GM19043 (cell line): Measurements from ENCODE around the gene PEAR1.
"Not testable (repeated sequence)": the region's sequence is repeated elsewhere in the genome, so short reads cannot be mapped to it uniquely, and the experiment has no call there.

ENCODE experiments used
- ATAC-seq: cut with Tn5 transposase; IDR thresholded peaks from one replicate; pipeline ENCODE4 v1.9.1; 2021; ENCODE audit warnings: low read depth; ENCODE audit not compliant: unreplicated experiment

The PEAR1 gene

DNA sequence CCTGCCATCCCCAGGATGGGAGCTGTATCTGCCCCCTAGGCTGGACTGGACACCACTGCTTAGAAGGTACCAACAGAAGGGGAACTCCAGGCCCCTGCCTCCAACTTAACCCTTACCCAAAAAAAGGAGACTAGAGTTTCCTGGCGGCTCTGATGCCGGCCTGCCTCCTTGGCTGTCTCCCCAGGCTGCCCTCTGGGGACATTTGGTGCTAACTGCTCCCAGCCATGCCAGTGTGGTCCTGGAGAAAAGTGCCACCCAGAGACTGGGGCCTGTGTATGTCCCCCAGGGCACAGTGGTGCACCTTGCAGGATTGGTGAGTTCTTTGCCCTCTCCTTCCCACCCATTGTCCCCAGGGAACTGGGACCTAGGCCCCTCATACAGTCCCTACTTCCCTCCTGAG, 18.8 kb downstream of the PEAR1 start:
- ATAC-seq = no peak

DNA sequence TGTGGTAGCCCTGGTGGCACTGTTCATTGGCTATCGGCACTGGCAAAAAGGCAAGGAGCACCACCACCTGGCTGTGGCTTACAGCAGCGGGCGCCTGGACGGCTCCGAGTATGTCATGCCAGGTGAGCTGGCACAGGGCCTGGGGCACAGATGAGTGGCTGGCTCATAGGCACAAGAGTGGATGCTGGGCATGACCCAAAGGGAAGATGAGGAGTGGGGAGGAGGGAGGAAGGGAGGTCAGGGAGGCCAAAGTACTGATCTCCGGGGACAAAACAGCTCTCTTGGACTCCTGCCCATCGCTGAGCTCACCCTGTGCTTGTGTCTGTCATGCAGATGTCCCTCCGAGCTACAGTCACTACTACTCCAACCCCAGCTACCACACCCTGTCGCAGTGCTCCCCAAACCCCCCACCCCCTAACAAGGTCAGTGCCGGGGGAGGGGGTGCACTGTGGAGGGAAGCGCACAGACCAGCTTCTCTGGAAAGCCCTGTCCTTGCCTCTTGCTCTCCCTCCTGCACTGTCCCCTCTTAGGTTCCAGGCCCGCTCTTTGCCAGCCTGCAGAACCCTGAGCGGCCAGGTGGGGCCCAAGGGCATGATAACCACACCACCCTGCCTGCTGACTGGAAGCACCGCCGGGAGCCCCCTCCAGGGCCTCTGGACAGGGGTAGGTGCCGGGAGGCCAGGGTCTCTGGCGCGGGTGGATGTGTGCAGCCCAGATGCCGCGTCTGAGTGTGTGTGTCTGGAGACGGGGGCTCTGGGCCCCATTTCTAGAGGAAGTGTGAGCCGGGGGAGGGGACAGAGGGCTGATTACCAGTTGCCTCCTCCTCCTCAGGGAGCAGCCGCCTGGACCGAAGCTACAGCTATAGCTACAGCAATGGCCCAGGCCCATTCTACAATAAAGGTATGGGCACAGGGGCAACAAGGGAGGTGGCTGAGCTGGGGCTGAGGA, 19.6 kb downstream of the PEAR1 start:
- ATAC-seq = no peak

DNA sequence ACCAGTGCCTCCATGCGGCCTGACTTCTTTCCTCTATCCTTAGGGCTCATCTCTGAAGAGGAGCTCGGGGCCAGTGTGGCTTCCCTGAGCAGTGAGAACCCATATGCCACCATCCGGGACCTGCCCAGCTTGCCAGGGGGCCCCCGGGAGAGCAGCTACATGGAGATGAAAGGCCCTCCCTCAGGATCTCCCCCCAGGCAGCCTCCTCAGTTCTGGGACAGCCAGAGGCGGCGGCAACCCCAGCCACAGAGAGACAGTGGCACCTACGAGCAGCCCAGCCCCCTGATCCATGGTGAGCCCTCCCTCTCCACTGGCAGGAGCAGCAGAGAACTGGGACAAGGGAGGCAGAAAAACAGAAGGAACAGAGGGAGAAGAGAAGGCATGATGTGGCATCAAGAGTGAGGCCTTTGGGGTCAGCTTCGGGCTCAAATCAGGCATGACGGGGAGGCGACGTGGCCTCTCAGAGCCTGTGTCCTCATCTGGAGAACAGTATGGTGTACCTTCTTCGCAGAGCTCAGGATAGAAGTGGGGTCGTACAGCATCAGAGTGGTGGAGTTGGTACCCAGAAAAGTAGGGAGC, 20.4 kb downstream of the PEAR1 start:
- ATAC-seq = no peak

DNA sequence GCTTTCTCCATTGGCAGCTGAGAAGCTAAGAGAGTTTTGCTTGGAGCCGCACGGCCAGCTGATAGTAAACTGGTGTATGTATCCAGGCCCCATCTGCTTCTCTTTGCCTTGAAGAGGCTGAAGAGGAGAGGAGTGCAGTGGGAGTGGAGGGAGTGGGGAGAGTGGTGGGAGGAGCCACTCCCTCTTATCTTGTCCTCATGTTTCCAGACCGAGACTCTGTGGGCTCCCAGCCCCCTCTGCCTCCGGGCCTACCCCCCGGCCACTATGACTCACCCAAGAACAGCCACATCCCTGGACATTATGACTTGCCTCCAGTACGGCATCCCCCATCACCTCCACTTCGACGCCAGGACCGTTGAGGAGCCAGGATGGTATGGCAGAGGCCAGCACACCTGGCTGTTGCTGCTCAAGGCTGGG, 20.9 kb downstream of the PEAR1 start:
- no peak for ATAC-seq

DNA sequence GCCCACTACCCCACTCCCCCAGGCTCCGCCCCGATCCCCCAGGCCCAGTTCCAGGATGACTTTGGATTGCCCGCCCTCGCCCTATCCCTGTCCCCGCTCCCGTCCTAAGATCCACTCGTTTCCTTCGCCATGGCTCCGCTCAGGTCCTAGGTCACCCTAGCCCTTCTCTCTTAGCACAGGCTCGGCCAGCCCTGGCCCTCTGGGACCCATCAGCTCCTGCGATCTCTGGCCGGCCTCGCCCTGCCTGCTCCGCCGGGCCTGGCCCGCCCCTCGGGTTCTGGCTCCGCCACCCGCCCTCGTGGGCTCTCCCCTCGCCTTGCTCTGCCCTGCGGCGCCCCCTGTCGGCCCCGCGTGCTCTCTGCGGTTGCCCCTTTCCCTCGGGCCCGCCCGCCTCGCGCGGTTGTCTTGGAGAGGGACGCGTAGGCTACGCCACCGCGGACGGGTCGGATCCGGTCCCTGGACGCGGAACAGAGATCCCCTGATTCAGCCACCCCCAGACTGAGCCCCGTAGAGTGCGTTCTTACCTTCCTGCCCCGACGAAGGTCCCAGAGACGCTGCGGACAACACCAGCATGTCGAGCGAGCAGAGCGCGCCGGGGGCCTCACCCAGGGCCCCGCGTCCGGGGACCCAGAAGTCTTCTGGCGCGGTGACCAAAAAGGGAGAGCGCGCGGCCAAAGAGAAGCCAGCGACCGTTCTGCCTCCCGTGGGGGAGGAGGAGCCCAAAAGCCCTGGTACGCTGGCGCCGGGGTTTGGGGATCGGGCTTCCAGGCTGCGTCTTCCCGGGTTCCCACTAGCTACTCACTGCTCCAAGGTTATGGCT, 26.9 kb downstream of the PEAR1 start, which contains the start of gene LRRC71:
TSS of gene LRRC71 (plus strand) at position 400 of the 820 bp plus-strand sequence. CDS start at position 572, 172 bp downstream.
- ATAC-seq = no peak

DNA sequence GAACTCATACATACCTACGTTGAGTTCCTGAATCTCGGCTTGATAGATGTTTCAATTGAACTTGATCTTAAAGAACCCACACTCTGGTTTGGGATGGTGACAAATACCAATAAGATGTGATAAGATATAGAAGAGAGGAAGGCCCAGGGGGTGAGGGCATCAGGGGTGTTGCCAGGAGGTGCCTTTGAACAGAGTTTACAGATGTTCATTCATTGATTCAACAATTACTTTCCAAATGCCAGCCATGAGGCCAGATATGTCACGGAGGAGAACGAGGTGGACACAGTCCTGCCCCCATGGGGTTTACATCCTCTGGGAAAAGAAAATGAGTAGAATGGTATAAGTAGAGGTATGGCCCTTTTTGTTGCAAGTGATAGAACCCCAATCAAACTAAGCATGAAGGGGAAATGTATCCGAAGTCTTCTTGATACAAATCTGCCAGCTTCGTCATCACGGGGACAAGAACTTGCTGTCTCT, 27.6 kb downstream of the PEAR1 start:
- no peak for ATAC-seq

DNA sequence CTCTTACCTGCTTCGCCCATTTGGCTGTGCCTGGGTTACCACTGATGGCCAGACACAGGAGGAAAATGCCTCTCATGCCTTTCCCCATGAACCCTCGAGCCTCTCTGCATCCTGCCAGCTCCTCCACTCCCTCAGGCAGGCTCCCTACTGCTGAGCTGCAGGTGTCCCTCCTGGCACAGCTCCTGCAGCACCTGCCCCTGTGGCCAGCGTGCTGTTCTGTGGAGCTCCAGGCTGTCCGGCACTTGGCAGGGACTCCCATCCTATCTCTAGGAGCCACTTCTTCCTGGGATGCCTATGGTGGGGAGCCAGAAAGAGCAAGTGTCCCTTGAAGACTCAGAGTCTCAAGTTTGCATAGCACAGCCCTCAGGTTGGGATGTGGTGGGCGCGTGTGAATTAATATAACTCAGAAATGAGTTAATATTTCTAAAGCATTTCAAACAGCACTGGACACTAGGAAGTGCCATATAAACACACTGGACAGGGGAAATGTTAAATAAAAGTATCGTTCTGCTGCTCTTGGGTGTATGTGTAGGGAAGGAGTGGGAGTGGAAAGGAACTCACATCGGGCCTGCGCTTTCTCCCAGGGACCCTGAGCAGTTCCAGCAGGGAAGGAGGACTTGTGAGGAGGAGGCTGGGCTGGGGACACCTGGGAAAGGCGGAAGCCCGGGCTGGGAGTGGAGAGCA, 29.6 kb downstream of the PEAR1 start:
- no peak for ATAC-seq

DNA sequence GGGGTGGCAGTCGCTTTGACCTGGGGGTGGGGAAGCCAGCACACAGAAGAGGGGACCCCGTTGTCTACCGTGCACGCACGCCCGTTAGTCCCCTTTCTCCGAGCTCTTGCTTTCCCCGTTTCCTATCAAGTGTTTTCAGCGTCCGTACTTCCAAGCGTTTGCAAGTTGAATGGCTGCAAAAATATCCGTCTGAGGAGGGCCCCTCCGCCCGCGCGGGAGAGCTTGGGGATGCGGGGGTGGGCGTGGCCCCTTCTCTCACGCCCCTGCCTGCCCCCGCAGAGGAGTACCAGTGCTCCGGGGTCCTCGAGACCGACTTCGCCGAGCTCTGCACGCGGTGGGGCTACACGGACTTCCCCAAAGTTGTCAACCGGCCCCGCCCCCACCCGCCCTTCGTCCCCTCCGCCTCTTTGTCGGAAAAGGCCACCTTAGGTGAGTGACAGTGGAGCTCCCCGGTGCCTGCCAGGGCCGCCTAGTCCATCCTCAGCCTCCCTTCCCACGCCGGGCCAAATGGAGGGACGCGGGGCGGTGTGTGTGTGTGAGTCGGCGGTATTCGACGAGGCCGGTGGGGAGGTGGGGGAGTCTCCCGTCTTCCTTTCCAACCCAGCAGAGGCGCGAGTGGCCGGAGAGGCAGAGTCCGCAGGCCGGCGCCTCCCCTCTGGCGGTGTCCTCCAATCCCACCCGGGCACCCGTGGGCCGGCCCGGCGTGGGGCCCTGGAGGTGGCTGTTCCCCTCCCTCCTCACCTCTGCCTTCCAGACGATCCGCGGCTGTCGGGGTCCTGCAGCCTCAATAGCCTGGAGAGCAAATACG, 30.4 kb downstream of the PEAR1 start:
- ATAC-seq = no peak

DNA sequence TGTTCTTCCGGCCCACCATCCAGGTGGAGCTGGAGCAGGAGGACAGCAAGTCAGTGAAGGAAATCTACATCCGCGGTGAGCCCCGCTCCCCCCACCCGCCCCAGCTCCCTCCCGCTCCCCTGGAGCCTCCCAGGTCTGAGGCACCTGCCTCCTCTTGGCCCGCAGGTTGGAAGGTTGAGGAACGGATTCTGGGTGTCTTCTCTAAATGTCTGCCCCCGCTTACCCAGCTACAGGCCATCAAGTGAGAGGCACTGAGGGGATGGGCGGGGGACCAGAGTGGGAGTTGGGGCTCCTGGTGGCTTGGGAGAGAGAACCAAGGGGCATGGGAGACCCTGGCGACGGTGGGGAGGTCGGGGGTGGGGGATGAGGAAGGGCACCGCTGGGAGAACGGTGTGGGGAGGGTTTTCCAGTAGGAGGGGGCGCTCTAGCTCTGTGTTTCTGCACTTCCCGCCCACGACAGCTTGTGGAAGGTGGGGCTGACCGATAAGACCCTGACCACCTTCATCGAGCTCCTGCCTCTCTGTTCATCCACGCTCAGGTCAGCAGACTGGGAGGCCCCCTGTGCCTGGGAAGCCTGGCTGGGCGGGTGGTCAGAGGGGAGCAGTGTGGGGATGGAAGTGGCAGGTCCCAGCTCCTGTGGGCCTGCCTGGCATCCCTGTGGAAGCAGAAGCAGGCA, 31.1 kb downstream of the PEAR1 start:
- ATAC-seq = no peak

DNA sequence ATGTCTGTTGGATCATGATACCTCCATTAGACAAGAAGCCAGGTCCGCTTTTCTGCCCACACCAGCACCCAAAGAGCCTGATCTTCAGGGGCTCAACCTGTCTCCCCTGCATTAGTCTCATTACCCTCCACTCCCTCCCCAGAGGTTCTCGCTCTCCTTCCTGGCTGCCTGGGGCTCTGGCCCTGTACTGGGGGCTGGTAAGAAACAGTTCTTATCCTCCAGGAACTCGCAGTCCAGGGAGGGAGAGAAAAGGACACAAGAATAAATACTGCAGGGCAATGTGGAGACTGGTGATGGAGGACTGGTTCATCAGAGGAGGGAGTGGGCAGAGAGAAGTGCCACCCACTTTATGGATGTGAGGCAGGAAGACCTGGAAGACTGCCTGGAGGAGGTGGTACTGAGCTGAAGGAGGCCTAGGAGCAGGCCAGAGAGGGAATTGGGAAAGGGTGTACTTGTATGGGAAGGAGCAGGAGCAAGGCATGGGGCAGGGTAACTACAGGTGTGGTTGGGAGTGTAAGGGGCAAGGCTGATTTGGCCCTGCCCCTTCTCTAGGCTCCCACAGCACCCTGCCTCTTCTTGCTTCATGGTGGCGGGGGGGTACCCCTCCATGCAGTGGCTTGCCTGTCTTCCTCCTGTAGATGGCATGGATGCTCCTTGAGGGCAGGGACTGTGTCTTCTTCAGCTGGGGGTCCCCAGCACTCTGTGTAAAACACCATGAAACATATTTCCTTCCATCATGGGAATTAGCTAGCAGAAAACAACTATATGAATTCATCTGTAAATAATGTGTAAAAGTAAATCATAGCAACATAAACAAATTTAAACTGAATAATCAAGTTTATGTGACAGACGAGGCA, 31.9 kb downstream of the PEAR1 start:
- no peak for ATAC-seq

DNA sequence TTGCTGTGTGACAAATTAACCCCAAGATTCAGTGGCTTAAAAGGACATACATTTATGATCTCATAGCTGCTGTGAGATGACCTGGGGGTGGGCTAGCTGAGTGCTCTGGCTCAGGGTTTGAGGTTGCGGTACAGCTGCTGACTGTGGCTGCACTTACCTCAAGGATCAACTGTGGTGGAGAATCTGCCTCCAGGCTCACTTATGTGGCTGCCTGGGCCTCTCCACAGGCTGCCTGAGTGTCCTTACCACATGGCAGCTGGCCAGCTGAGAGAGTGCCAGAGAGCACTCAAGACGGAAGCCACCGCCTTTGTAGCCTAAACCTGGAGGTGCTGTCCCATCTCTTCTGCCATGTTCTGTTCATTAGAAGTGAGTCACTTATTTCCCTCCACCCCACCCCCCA, 32.7 kb downstream of the PEAR1 start:
- ATAC-seq = no peak

DNA sequence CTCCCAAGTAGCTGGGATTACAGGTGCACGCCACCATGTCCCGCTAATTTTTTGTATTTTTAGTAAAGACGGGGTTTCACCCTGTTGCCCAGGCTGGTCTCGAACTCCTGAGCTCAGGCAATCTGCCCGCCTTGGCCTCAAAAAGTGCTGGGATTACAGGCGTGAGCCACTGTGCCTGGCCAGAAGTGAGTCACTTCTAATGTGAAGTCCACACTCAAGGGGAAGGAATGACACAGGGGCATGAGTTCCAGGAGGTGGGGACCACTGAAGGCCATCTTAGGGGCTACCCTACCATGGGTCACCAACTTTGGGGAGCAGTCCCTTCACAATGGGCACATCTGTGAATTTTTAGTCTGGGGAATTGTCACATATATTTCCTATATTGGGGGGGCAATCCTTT, 33.2 kb downstream of the PEAR1 start:
- not testable (repeated sequence) for ATAC-seq

DNA sequence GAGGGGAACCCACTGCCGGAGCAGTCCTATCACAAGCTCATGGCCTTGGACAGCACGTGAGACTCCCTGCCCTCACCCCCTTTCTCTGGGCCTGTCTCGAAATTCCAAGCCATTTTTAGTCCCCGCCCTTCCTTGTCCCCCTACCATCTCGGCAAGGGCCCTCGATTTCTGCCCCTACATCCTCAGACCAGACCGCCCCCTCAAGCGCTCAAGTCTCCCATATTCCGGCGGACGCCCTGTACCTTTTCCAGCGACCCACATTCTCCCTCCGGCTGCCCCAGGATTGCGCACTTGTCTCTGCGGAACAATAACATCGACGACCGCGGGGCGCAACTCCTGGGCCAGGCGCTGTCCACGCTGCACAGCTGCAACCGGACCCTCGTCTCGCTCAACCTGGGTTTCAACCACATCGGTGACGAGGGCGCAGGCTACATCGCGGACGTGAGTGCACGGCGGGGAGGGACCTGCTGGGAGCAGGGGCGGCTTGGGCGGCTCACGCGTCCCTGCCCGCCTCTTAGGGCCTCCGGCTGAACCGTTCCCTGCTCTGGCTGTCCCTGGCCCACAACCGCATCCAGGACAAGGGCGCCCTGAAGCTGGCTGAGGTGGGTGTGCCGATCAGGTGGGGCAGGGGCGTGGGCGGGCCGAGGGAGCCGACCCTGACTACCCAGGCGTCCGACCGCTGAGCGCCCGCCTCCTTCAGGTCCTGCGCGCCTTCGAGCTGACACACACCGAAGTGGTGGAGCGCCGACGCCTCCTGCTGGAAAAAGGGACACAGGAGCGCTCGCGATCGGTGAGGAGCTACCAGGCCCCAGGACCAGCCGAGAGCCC, 33.9 kb downstream of the PEAR1 start:
- ATAC-seq = no peak

DNA sequence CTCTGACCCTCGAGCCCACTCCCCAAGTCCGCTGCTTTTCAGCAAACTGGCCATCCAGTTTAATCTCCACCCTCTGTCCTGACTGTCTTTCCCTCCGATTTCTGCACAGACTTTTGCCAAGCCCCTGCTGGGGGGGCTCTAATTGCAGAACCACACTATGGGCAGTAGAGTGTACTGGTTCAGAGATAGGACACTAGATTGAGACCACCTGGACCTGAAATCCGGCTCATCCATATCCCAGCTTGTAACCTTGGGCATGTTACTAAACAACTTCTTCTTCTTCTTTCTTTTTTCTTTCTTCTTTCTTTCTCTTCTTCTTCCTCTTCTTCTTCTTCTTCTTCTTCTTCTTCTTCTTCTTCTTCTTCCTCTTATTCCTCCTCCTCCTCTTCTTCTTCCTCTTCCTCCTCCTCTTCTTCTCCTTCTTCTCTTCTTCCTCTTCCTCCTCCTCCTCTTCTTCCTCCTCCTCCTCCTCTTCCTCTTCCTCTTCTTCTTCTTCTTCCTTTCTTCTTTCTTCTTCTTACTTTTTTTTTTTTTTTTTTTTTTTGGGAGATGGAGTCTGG, 34.6 kb downstream of the PEAR1 start:
- no peak for ATAC-seq

DNA sequence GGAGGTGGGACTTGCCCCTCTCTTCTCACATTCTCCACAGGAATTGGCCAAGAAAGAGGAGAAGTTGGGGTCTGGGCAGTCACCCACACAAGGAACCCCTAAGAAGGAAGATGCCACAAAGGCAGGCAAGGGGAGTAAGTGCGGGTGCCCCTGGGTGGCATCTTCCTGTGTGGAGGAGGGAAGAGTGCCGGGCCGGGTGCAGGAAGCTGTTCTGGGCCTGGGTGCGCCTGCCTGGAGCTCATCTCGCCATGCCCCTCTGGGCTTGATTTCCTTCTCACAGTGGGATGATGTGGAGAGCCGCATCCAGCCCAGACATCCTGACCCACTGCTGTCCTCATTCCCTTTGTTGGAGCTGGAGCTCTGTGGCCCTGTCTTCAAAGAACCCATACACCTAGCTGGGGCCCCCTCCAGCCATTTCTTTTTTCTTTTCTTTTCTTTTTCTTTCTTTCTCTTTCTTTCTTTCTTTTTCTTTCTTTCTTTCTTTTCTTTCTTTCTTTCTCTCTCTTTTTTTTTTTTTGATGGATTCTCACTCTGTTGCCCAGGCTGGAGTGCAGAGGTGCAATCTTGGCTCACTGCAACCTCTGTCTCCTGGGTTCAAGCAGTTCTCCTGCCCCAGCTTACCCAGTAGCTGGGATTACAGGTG, 36.2 kb downstream of the PEAR1 start:
- no peak for ATAC-seq

DNA sequence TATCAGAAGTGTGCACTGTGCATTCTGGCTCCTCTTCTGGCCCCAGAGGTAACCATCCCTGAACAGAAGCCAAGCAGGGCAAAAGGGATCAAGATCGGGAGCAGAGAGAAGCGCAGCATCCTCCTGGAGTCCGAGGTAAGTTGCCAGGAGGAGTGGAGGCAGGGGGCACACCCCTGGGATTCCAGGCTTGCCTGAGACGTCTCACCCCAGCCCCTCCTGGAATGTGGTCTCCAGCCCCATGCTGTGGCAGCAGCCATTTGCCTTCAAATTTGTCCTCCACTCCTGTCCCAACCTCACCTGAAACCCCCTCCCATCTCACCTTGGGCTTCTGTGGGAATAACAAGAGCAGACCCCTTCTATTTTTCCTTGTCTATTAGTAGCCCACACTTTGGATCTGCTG, 37.0 kb downstream of the PEAR1 start:
- ATAC-seq = no peak
